HUDEP-2 (cell line): Measurements from ENCODE around the gene GIPC2.
A peak's percentile ranks its signal among the peaks of the same experiment; 100 is the strongest.
"Not testable (repeated sequence)": the region's sequence is repeated elsewhere in the genome, so short reads cannot be mapped to it uniquely, and the experiment has no call there.

ENCODE experiments used
- DNase-seq, 76 experiments: peaks; one replicate each; lab custom pipeline; 2025; ENCODE audit not compliant: unreplicated experiment in 76 of 76; lab: John Stamatoyannopoulos, UW

GIPC2 gene

DNA sequence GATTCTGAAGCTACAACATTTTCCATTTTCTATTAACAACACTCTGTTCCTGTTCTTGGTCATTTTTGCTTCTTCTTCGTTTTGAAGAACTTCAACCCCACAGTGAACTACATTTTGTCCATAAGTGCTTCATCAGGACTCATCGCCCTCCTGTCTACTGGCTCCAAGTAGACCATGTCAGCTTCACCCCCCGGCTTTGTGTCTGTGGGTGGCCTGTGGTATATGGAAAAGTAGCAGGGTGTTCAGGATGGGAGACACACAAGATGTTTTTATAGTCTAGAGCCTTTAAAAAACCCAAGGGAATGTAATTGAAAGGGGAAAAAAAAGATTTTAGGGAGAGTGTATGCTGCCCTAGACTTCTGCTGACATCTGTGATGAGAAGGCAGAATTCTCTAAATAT is 46.1 kb downstream of the GIPC2 start:
- no peak for DNase-seq

GRCh38 chr1:78092643-78093042 is 46.9 kb downstream of the GIPC2 start:
- DNase-seq = no peak

GRCh38 chr1:78093560-78093959 is 47.8 kb downstream of the GIPC2 start:
- DNase-seq = no peak

- DNase-seq = no peak
Measured at GRCh38 chr1:78094639-78095038, 48.9 kb downstream of the GIPC2 start.

DNA sequence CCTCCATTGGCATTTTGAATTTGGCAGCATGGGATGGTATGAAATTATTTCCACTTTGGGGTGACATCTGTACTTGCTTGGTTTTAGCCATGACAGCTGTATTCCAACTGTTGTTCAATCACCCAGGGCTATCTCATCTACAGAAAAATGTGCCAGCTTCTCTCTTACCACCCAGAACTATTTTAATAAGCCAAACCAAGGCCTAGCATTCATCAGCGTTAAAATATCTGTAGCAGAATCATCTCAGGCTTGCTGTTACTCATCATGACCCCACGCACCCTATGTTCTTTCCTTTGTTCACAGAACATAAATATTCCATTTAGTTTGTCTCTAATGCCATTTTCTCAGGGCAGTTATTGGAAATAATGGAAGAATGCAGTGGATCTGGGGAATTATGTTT is 49.8 kb downstream of the GIPC2 start:
- DNase-seq = no peak

DNA sequence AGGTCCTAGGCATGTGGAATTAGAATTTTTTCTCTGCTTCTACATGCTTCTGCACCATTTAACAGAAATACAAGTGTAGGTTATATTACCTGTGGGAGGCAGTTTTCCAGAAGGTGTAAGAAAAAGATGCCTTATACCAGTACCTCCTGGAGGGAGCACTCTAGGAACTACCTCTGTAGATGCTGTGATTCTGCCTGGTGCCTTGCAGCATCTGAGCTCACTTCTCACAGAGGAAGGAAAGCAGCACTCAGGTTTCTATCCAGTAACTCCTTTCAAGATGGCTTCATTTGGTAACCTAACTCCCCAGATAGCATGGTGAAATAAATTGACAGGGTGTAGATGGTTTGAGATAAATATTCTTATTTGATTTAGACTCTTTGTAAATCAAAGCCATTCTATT is 50.3 kb downstream of the GIPC2 start:
- DNase-seq = no peak

DNA sequence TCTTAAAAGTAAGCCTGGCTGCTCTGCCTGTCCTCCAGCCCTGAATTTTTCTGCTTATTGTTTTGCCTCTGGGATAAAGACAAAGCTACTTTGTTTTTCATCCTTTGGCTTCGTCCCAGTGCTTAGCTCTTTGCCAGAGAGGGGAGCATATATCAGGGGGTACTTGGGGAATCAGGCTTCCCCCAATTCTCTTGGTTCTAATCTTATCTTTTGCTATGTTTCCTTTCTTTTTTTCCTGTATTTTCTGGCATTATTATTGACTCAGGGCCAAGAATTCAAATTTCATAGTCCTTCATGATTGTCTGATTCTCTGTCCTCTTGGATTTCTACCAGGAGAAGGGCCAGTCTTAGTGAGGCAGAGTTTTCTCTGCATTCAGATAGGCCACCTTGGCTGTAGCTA is 51.2 kb downstream of the GIPC2 start:
- no peak for DNase-seq

GRCh38 chr1:78101051-78101450 is 55.3 kb downstream of the GIPC2 start:
- DNase-seq = no peak

DNA sequence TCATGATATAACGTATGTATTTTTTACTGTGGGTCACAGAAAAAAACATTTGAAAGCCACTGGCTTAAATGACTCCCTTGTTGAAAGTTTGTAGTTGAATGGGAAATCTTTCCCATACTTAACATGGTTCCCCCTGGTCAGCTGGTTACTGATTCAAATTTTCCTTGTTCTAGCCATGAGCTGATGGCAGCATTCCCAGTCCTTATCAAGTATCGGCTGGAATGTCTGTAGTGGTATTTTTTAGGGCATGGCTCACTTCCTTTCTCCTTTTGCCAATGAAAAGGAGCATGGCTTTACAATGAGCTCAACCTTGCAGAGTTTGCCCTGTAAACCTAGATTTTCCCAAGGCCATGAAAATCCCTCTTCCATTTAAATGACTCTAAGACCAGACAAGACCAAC is 55.7 kb downstream of the GIPC2 start:
- DNase-seq = no peak

GRCh38 chr1:78102082-78102481 is 56.3 kb downstream of the GIPC2 start:
- DNase-seq = no peak

DNA sequence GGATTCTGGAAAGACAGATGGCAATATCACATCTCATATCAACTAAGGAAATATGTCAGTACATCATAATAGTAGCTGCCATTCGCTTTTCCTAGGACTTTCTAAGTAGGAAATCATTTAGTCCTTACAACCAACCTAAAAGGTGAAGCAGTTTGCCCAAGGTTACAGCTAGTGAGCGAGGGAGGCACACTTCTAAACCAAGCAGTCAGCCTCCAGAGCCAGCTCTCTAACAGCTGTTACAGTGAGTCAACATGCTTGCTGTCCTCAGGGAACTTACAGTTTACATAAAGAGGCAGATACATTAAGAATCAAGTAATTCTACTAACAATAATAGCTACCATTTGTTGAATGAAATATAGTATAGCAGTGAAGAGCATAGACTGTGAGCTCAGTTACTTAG is 57.1 kb downstream of the GIPC2 start:
- no peak for DNase-seq

DNA sequence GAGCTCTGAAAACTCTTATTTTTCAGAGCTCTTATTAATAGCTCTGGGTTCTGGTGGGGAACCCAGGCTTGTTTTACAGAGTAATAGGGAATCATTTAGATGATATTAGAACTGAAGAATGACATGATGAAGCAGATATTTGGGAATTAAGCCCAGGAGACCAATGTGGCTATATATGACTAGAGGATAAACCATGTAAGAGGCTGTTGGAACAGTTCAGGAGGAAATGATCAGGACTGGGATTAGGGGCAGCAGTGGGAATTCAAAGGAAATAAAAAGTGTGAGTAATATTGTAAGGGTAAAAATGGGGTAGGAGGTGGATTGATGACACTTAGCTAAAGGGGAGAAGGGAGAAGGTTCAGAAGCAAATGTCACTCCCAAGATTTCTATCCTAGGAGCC is 58.6 kb downstream of the GIPC2 start:
- DNase-seq = no peak

DNA sequence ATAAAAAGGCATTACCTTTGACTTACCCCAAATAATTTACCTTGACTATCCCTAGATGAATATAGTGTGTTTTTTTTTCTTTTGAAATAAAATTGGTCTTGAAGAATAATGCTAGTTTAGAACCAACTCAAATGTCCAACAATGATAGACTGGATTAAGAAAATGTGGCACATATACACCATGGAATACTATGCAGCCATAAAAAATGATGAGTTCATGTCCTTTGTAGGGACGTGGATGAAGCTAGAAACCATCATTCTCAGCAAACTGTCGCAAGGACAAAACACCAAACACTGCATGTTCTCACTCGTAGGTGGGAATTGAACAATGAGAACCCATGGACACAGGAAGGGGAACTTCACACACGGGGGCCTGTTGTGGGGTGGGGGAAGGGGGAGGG is 63.9 kb downstream of the GIPC2 start:
- not testable (repeated sequence) for DNase-seq

DNA sequence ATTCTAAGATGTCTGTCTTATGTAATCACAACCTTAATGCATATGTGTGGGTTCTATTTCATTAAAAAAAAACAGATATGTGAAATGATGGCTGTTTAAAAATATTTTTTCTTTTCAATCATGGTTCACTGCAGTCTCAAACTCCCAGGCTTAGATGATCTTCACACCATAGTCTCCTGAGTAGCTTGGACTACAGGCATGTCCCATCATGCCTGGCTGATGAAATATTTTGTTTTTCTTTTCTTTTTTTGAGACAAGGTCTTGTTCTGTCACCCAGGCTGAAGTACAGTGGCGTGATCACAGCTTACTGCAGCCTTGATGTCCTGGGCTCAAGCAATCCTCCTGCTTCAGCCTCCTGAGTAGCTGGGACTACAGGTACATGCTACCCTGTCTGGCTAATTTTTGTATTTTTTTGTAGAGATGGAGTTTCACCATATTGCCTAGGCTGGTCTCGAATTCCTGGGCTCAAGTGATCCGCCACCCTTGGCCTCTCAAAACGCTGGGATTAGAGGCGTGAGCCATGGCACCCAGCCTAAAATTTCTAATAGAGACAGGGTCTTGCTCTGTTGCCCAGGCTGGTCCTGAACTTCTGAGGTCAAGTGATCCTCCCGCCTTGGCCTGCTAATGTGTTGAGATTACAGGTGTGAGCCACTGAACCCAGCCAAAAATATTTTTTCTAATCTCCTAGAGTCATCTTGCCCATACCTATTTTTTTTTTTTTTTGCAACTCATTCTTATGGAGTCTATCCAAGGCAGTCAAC is 67.6 kb downstream of the GIPC2 start:
- DNase-seq = no peak

DNA sequence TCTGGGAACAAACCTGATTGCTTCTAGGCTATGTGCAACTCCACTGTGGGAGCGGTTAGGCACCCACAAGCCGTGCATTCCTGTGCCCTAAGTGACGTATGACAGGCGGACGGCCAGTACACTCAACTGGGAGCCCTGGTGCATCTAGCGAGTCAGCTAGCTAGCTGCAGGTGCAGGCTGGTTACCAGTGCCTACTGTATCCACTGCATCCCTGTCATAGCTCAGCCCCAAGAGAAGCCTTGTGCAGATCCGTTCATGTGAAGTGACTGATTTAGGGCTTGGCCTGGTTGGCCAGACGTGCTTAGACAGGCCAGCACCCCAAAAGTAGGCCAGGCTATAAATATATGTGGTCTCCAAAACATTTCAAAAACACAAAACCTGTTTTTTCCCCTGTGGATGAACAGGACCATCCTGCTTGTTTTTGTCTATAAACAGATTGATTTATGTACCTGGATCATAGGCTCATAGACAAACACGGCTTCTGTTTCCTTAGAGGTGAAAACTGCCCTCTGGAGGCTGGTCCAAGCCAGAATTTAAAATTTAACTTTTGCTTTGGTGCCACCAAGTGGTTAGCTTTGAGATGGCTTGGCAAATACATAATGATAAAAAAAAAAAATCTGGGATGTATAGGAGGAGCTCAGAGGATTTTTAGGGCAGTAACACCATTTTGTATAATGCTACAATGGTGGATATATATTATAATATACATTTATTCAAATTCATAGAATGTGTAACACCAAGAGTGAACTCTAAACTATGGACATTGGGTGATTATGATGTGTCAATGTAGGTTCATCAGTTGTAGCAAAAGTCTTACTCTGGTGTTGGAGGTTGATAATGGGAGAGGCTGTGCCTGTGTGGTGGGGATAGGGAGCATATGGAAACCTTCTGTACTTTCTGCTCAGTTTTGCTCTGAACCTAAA is 68.5 kb downstream of the GIPC2 start:
- DNase-seq = peak in 55 of 76 experiments; percentile 1 to 72 (median 43)

GRCh38 chr1:78120485-78120884 is 74.7 kb downstream of the GIPC2 start:
- DNase-seq = not testable (repeated sequence)

DNA sequence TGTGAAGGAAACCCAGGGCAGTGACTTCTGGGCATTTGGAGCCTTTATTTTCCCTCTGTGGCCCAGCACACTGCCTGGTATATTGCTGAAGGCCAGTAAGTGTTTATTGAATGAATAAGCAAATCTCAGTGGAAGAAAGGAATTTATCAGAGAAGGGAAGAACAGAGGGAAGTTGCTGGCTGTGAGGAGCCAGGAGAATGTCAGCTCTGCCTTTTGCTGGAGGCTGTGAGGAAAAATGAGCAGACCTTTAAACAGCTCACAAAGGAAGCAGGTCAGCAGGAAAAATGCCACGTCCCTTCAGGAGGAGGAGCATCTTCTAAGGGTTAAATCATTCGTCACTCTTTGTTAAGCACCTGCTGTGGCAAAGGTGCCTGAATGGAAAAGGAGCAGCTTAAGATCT is 75.9 kb downstream of the GIPC2 start:
- no peak for DNase-seq

GRCh38 chr1:78122389-78122788 is 76.6 kb downstream of the GIPC2 start:
- no peak for DNase-seq

DNA sequence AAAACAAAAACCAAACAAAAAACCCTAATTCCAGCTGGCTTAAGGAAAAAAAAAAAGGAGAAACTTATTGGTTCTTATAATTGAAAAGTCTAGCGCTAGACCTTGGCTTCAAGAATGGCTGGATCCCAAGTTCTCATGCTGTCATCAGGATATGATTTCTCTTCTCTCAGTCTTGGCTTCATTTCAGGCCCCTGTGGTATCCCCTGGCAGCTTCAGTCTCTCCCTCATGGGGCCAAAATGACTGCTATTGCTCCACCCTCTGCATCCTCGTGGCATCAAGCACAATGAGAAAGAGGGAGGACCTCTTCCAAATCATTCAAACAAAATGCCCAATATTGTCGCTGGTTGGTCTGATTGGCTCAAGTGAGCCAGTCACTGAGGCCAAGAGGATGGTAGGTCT is 80.7 kb downstream of the GIPC2 start:
- no peak for DNase-seq

- DNase-seq = no peak
Measured at GRCh38 chr1:78132174-78132947, 86.6 kb downstream of the GIPC2 start.

GRCh38 chr1:78132948-78133322 is 87.2 kb downstream of the GIPC2 start:
- DNase-seq = no peak
